Body of pancreas (tissue), 4 donors: ENCODE data around the gene PEMT.

Experiments
- CTCF ChIP-seq, 7 experiments: fragments of 450-650 bp in 4 of 7; fragments of 200-600 bp in 3 of 7; sonication (generic) in 3 of 7; IDR thresholded peaks; one replicate each; pipeline ENCODE4 v1.5.1; 2016 to 2019; ENCODE audit warnings: antibody characterized with exemption in 7 of 7
- POLR2A ChIP-seq, 3 donors: fragments of 450-650 bp; IDR thresholded peaks; one replicate each; pipeline ENCODE4 v1.6.1; 2016; ENCODE audit warnings: antibody characterized with exemption in 3 of 3, mild to moderate bottlenecking in 2 of 3

GRCh38 chr17:17555906-17556305, 35.6 kb downstream of the PEMT start:
- TF ChIP-seq CTCF (IDR thresholded peaks at IDR 0.05) = no peak
- TF ChIP-seq POLR2A (IDR thresholded peaks at IDR 0.05) = no peak
